Ovary (tissue), 3 donors: Measurements from ENCODE around the gene SKIL.

Experiments used
- EP300 ChIP-seq: sonication (generic); formaldehyde crosslinking; IDR thresholded peaks from one replicate; pipeline ENCODE4 v1.6.1; 2017; ENCODE audit warnings: antibody characterized with exemption
- POLR2A ChIP-seq: fragments of 450-650 bp; IDR thresholded peaks from one replicate; pipeline ENCODE4 v1.6.1; 2017; ENCODE audit warnings: antibody characterized with exemption, mild to moderate bottlenecking, moderate library complexity
- TF ChIP-seq, protein P1 (sequence below), 3 donors: fragments of 450-650 bp in 2 of 3; fragments of 200-600 bp in 1 of 3; IDR thresholded peaks; one replicate each; pipeline versions ENCODE4 v1.5.1 to v1.8.0; 2016 to 2022; ENCODE audit warnings: antibody characterized with exemption in 3 of 3, mild to moderate bottlenecking in 1 of 3
- donor health status: DM: no; HTN: no; CAD: no.

DNA sequence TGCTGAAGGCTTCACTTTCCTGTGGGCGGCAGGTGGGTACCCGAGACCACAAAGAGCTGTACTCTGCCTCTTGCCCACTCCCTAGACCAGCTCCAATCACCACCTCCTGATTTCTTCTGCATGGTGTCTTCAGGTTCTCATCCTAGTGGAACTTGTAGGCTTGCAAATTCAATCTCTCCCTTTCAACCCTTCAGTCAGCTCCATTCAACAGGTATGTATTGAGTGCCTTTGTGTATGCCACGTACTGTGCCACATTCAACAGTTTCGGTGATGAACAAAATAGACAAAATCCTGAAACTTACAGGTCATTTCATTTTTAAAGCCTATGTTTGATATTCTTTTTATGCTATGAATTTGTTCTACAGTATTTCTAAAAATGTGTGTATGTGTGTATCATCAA is 55.8 kb downstream of the SKIL start:
- TF ChIP-seq POLR2A (no peak), EP300 (no peak)
- TF ChIP-seq, protein P1, sequence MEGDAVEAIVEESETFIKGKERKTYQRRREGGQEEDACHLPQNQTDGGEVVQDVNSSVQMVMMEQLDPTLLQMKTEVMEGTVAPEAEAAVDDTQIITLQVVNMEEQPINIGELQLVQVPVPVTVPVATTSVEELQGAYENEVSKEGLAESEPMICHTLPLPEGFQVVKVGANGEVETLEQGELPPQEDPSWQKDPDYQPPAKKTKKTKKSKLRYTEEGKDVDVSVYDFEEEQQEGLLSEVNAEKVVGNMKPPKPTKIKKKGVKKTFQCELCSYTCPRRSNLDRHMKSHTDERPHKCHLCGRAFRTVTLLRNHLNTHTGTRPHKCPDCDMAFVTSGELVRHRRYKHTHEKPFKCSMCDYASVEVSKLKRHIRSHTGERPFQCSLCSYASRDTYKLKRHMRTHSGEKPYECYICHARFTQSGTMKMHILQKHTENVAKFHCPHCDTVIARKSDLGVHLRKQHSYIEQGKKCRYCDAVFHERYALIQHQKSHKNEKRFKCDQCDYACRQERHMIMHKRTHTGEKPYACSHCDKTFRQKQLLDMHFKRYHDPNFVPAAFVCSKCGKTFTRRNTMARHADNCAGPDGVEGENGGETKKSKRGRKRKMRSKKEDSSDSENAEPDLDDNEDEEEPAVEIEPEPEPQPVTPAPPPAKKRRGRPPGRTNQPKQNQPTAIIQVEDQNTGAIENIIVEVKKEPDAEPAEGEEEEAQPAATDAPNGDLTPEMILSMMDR (IDR thresholded peaks at IDR 0.05) = no peak
